GM12864 (cell line): Measurements from ENCODE around the gene ING5.

Experiments used
- DNase-seq: peaks from one replicate; pipeline ENCODE4 v3.0.0-alpha.2; 2011; ENCODE audit warnings: low read depth
- H3K4me3 ChIP-seq: 2 replicates; pipeline ENCODE4 v1.5.1; 2011; ENCODE audit warnings: mild to moderate bottlenecking, low read depth, low read length, control low read depth
- CTCF ChIP-seq: IDR thresholded peaks from 2 replicates; pipeline ENCODE4 v1.5.1; 2011; ENCODE audit warnings: low read depth, mild to moderate bottlenecking, moderate library complexity, low read length, control low read depth, inconsistent platforms; ENCODE audit errors: missing control alignments

ING5 gene

GRCh38 chr2:241751776-241752175 is 49.9 kb downstream of the ING5 start:
- DNase-seq, result no peak
- TF ChIP-seq CTCF, result no peak
- no peak overlapping the region for H3K4me3 ChIP-seq

- DNase-seq, result no peak
- no peak overlapping the region for H3K4me3 ChIP-seq
- TF ChIP-seq CTCF, result no peak
Observed at GRCh38 chr2:241752253-241752652, 50.4 kb downstream of the ING5 start.

GRCh38 chr2:241752689-241753276 is 50.9 kb downstream of the ING5 start:
- DNase-seq, result no peak
- no peak overlapping the region for H3K4me3 ChIP-seq
- TF ChIP-seq CTCF, result no peak

- TF ChIP-seq CTCF, result no peak
- H3K4me3 ChIP-seq, result no peak overlapping the region
- no peak for DNase-seq
Observed at GRCh38 chr2:241753493-241753892, 51.7 kb downstream of the ING5 start.

- DNase-seq, result no peak
- no peak overlapping the region for H3K4me3 ChIP-seq
- no peak for TF ChIP-seq CTCF
Observed at GRCh38 chr2:241754042-241754441, 52.2 kb downstream of the ING5 start.

- no peak overlapping the region for H3K4me3 ChIP-seq
- DNase-seq, result no peak
- no peak for TF ChIP-seq CTCF
Observed at GRCh38 chr2:241755166-241755565, 53.3 kb downstream of the ING5 start.

GRCh38 chr2:241755777-241756176 is 53.9 kb downstream of the ING5 start:
- H3K4me3 ChIP-seq, result no peak overlapping the region
- DNase-seq, result no peak
- TF ChIP-seq CTCF, result no peak
